T47D (cell line): ENCODE measurements around the gene NUAK1.

Experiments used
- DNase-seq, 2 experiments: peaks; one replicate each; pipeline versions ENCODE4 v3.0.0 to v3.0.0-alpha.2; 2011 to 2012; ENCODE audit warnings: low read depth in 1 of 2, low spot score in 1 of 2
- JUND ChIP-seq: IDR thresholded peaks from 2 replicates; pipeline ENCODE4 v1.6.1; 2012; ENCODE audit warnings: low read depth
- in situ Hi-C: cut with HindIII; loops from 2 replicates; pipeline ENCODE4 v1.10.0; 2016; ENCODE audit warnings: low sequenced_read_pairs, low pct_unique_long_range_greater_than_20kb

Gene NUAK1

GRCh38 chr12:106138633-106139421 lies at the start of gene NUAK1:
Gene NUAK1 (minus strand): TSS chr12:106138954. CDS start chr12:106138653, 301 bp downstream.
- DNase-seq: peak; percentile 48 to 67
- TF ChIP-seq JUND: no peak
- in situ Hi-C loops: no loop called here

- no peak for DNase-seq
- no peak for TF ChIP-seq JUND
- in situ Hi-C loops: no loop called here
Observed at GRCh38 chr12:106188256-106188655, 49.5 kb upstream of the NUAK1 start.

- DNase-seq: no peak
- TF ChIP-seq JUND: no peak
- in situ Hi-C loops: no loop called here
Observed at GRCh38 chr12:106187842-106188241, 49.1 kb upstream of the NUAK1 start.

GRCh38 chr12:106187155-106187789 lies 48.5 kb upstream of the NUAK1 start:
- in situ Hi-C loops: no loop called here
- no peak for DNase-seq
- TF ChIP-seq JUND: no peak

- no peak for TF ChIP-seq JUND
- in situ Hi-C loops: no loop called here
- DNase-seq: no peak
Observed at GRCh38 chr12:106183735-106184134, 45.0 kb upstream of the NUAK1 start.

GRCh38 chr12:106181401-106182114 lies 42.8 kb upstream of the NUAK1 start:
- TF ChIP-seq JUND: no peak
- no peak for DNase-seq
- in situ Hi-C loops: no loop called here

GRCh38 chr12:106179086-106179485 lies 40.3 kb upstream of the NUAK1 start:
- peak in 1 of 2 experiments; percentile 22 for DNase-seq
- in situ Hi-C loops: no loop called here
- TF ChIP-seq JUND: no peak

GRCh38 chr12:106178562-106178961 lies 39.8 kb upstream of the NUAK1 start:
- TF ChIP-seq JUND: no peak
- in situ Hi-C loops: no loop called here
- DNase-seq: peak in 1 of 2 experiments; percentile 77

GRCh38 chr12:106176560-106176959 lies 37.8 kb upstream of the NUAK1 start:
- TF ChIP-seq JUND: no peak
- DNase-seq: no peak
- in situ Hi-C loops: no loop called here

GRCh38 chr12:106174876-106175275 lies 36.1 kb upstream of the NUAK1 start:
- no peak for TF ChIP-seq JUND
- in situ Hi-C loops: no loop called here
- no peak for DNase-seq

GRCh38 chr12:106173442-106173841 lies 34.7 kb upstream of the NUAK1 start:
- in situ Hi-C loops: no loop called here
- TF ChIP-seq JUND: no peak
- DNase-seq: no peak

- peak in 1 of 2 experiments; percentile 43 for DNase-seq
- TF ChIP-seq JUND: no peak
- in situ Hi-C loops: no loop called here
Observed at GRCh38 chr12:106171117-106171750, 32.5 kb upstream of the NUAK1 start.
